DOHH2 (cell line): ENCODE results near the gene NPHP3.
A peak's percentile ranks its signal among the peaks of the same experiment; 100 is the strongest.

Experiments
- H3F3A ChIP-seq: fragments of 200-600 bp; sonication (generic), shearing (Covaris generic); 2 replicates; pipeline ENCODE4 v1.6.0; 2016; ENCODE audit warnings: antibody characterized with exemption, mild to moderate bottlenecking; ENCODE audit not compliant: control insufficient read depth, insufficient read depth
- H3K27ac ChIP-seq: fragments of 200-600 bp; sonication (generic); 2 replicates; pipeline ENCODE4 v1.5.1; 2014; ENCODE audit warnings: low read depth, mild to moderate bottlenecking, low read length, moderate library complexity
- H3K27me3 ChIP-seq: fragments of 200-600 bp; sonication (generic); 2 replicates; pipeline ENCODE4 v1.6.1; 2014; ENCODE audit warnings: mild to moderate bottlenecking, low read length, mixed read lengths; ENCODE audit not compliant: control insufficient read depth
- H3K36me3 ChIP-seq: fragments of 200-600 bp; sonication (generic); 2 replicates; pipeline ENCODE4 v1.6.1; 2014; ENCODE audit warnings: mild to moderate bottlenecking, low read length, moderate library complexity, mixed read lengths; ENCODE audit not compliant: control insufficient read depth
- H3K4me1 ChIP-seq: fragments of 200-600 bp; sonication (generic); 2 replicates; pipeline ENCODE4 v1.6.1; 2014; ENCODE audit warnings: mild to moderate bottlenecking, low read length, mixed read lengths; ENCODE audit not compliant: control insufficient read depth
- H3K4me2 ChIP-seq: fragments of 200-600 bp; sonication (generic); 2 replicates; pipeline ENCODE4 v1.6.0; 2014; ENCODE audit warnings: mild to moderate bottlenecking, low read length, moderate library complexity
- H3K4me3 ChIP-seq: fragments of 200-600 bp; sonication (generic); 2 replicates; pipeline ENCODE4 v1.5.1; 2014; ENCODE audit warnings: mild to moderate bottlenecking, low read length, mixed read lengths
- H3K79me2 ChIP-seq: fragments of 200-600 bp; sonication (generic); 2 replicates; pipeline ENCODE4 v1.6.1; 2014; ENCODE audit warnings: mild to moderate bottlenecking, low read length, mixed read lengths; ENCODE audit not compliant: control insufficient read depth
- H3K9me2 ChIP-seq: fragments of 200-600 bp; sonication (generic); replicated peaks from 2 replicates; pipeline ENCODE4 v1.6.1; 2014; ENCODE audit warnings: mild to moderate bottlenecking, low read length, mixed read lengths; ENCODE audit not compliant: control insufficient read depth
- H3K9me3 ChIP-seq: fragments of 200-600 bp; sonication (generic); 2 replicates; pipeline ENCODE4 v1.6.1; 2014; ENCODE audit warnings: antibody characterized with exemption, low read length, mixed read lengths; ENCODE audit not compliant: control insufficient read depth, insufficient read depth
- H4K20me1 ChIP-seq: fragments of 200-600 bp; sonication (generic); 2 replicates; pipeline ENCODE4 v1.6.0; 2014; ENCODE audit warnings: low read depth, mild to moderate bottlenecking, antibody characterized with exemption, low read length, moderate library complexity; ENCODE audit not compliant: control insufficient read depth, insufficient read depth
- CTCF ChIP-seq: fragments of 200-600 bp; sonication (generic); IDR thresholded peaks from one replicate; pipeline ENCODE4 v1.5.1; 2014; ENCODE audit warnings: antibody characterized with exemption, mild to moderate bottlenecking, low read depth, low read length; ENCODE audit not compliant: poor library complexity, severe bottlenecking
- EZH2phosphoT487 ChIP-seq: fragments of 200-600 bp; sonication (generic); IDR thresholded peaks from 2 replicates; pipeline ENCODE4 v1.6.1; 2017; ENCODE audit warnings: borderline replicate concordance, mild to moderate bottlenecking, antibody characterized with exemption, low read length, moderate library complexity, mixed read lengths

The NPHP3 gene

DNA sequence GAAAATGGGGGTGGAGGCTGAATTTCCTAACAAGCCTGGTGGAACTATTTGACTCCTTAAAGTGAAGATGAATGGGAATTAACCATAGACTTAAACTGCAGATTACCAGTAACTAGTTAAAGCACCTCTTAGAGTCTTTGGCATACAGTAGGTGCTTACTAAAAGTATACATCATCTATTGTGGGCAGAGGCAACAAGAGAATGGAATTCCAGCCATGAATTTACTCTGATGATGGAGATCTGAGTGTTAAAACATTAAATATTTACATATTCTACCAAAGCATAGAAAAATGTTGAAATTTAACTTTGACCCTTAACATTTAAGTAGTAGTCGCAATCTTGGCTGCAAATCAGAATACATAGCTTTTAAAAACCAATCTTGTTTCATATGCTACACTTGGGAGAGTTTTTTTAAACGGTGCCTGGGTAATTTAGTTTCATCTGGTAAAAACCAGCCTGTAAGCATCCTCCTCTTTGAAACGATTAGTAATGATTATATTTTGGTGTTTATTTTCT is 56.9 kb downstream of the NPHP3 start:
- H3K9me2 ChIP-seq: no peaks in the 10 kb centered on the region
- peaks cover 13% of the 10 kb centered on the region for H3K4me1 ChIP-seq
- H3K27ac ChIP-seq: no peak overlapping the region
- peaks cover 3% of the 10 kb centered on the region; the same call in 1 of the 2 replicates for H3F3A ChIP-seq
- no peak overlapping the region for H3K4me2 ChIP-seq
- TF ChIP-seq CTCF (no peak), EZH2phosphoT487 (no peak)
- H3K36me3 ChIP-seq: peaks cover 57% of the 10 kb centered on the region
- H4K20me1 ChIP-seq: no peaks in the 10 kb centered on the region
- H3K27me3 ChIP-seq: no peaks in the 10 kb centered on the region
- no peak overlapping the region for H3K4me3 ChIP-seq
- H3K9me3 ChIP-seq: no peaks in the 10 kb centered on the region
- H3K79me2 ChIP-seq: peaks cover 55% of the 10 kb centered on the region

DNA sequence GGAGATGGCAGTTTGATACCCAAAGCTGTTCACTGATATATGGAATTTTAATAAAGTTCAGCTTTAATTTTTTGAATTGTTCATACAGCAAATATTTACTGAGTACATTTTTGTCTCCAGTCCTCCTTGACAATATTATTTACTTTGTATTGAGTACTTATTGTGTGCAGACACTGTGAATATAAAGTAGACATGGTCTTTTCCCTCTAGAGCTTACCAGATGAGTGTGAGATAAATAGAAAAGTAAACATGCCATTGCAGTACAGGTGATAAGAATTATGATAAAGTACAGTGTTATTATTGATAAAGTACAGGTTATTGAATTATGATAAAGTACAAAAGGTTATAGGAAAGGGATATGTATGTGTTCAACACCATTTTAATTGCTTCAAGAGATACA is 60.0 kb downstream of the NPHP3 start:
- Histone ChIP-seq H3K9me3 (no peaks in the 10 kb centered on the region), H3K4me1 (peaks cover 28% of the 10 kb centered on the region), H4K20me1 (no peaks in the 10 kb centered on the region), H3K27ac (no peak overlapping the region), H3K36me3 (peaks cover 33% of the 10 kb centered on the region), H3K9me2 (no peaks in the 10 kb centered on the region), H3K4me3 (peak overlapping the region; percentile 86), H3F3A (peaks cover 3% of the 10 kb centered on the region; the same call in 1 of the 2 replicates), H3K79me2 (peaks cover 82% of the 10 kb centered on the region), H3K27me3 (no peaks in the 10 kb centered on the region), H3K4me2 (peak overlapping the region; percentile 73)
- TF ChIP-seq EZH2phosphoT487 (no peak), CTCF (no peak)

DNA sequence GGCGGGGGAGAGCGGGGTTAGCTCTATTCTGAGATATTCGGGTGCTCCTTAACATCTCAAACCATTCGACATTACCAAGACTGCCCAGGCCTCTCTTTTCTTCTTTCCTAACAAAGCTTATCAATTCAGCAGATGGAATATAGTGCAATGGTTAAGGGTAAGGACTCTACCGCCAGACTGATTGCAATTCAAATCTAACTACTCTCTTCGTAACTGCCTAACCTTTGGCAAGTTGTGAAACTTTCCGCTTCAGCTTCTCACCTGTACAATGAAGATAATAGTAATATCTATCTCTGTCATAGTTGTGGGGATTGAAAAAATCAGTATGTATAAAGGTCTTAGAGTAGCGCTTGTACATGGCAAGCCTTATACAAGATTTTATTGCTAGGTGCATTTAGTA is 61.1 kb downstream of the NPHP3 start:
- H3K79me2 ChIP-seq: peaks cover 87% of the 10 kb centered on the region
- TF ChIP-seq CTCF: no peak
- no peaks in the 10 kb centered on the region for H3K27me3 ChIP-seq
- peaks cover 23% of the 10 kb centered on the region for H3K36me3 ChIP-seq
- H3K27ac ChIP-seq: no peak overlapping the region
- no peaks in the 10 kb centered on the region for H4K20me1 ChIP-seq
- H3K4me2 ChIP-seq: peak overlapping the region; percentile 73
- peaks cover 31% of the 10 kb centered on the region for H3K4me1 ChIP-seq
- no peaks in the 10 kb centered on the region for H3K9me2 ChIP-seq
- H3F3A ChIP-seq: peaks cover 2% of the 10 kb centered on the region; the same call in 1 of the 2 replicates
- no peaks in the 10 kb centered on the region for H3K9me3 ChIP-seq
- peak overlapping the region; percentile 86 for H3K4me3 ChIP-seq

DNA sequence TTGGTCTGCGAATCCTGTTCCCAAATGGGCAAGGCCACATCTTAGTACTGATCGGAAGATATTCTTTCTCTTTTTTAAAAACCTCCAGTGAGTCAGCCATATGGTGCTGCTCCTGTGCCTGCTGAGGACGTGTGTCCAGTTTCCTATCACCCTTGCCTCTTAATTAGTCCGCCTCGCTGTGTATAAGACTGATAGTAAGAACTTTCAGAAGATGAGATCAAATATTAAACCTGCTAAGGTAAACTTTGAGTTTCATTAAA is 61.5 kb downstream of the NPHP3 start:
- no peaks in the 10 kb centered on the region for H3K9me3 ChIP-seq
- no peaks in the 10 kb centered on the region for H4K20me1 ChIP-seq
- H3F3A ChIP-seq: no peaks in the 10 kb centered on the region
- H3K36me3 ChIP-seq: peaks cover 19% of the 10 kb centered on the region
- peak overlapping the region; percentile 73 for H3K4me2 ChIP-seq
- TF ChIP-seq CTCF (no peak), EZH2phosphoT487 (no peak)
- peaks cover 31% of the 10 kb centered on the region for H3K4me1 ChIP-seq
- no peaks in the 10 kb centered on the region for H3K9me2 ChIP-seq
- H3K4me3 ChIP-seq: peak overlapping the region; percentile 86
- H3K27ac ChIP-seq: peak overlapping the region; percentile 36; the same call in 1 of the 2 replicates
- no peaks in the 10 kb centered on the region for H3K27me3 ChIP-seq
- H3K79me2 ChIP-seq: peaks cover 89% of the 10 kb centered on the region
